ENCODE data around the gene PPP1R14C. TPM values are rescaled to one million over a fixed set of nuclear protein-coding genes. Genes with fewer than 3 reads are reported as not detected.

PPP1R14C gene
- total RNA-seq, 4 donors from 2014 or later = 2.1 to 2.9 TPM; not detected in 2

DNA sequence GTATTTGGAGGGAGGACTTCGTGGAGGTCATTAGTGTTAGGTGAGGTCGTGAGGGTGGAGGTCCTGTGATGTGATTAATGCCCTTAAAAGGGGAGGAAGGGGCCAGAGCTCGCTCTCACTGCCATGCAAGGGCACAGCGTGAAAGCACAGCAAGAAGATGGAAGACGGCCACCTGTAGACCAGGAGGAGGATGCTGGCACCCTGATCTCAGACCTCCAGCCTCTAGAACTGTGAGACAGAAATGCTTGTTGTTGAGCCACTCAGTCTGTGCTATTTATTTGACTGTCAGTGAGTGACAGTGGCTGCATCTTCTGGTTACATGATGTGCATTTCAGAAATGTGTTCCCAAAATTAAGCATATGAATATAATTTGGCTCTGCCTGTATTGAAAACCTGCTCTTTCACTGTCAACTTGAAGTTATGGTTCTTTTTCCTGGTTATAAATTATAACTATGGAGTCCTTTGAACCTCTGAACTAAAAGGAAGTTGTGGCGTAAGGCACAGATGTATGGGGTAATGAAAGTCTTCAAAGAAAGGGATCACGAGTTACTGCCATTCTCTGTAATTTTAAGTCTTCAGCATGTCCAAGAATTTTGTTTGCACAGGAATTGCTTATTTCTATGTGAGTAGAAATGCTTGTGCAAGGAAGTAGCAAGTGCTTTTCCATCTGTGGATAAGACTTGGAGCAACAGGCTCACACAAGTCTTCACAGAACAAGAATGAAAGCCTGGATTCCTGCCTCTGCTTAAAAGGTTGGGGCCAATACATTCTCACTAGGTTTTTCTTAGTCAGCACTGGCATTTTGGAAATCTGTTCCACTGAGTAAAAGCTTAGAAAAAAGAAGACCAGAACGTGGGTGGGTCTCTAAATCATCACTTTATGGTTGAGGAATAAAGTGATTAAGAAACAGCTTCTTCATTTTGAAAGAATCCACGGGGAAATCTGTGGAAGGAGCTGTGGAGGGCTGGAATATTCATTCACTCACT is 10.3 kb downstream of the PPP1R14C start:
- no peak overlapping the region for H3K27ac ChIP-seq
- TF ChIP-seq POLR2A (IDR thresholded peaks at IDR 0.05) (no peak), CTCF (IDR thresholded peaks at IDR 0.05) (no peak)
- no peak for DNase-seq
- no peaks in the 10 kb centered on the region for H3K27me3 ChIP-seq
- no peaks in the 10 kb centered on the region for H3K36me3 ChIP-seq
- intact Hi-C loops (cut with DNase I; ENCODE audit: low total_unique reads) = no loop called here
- no peaks in the 10 kb centered on the region for H3K4me1 ChIP-seq
- H3K9me3 ChIP-seq = no peaks in the 10 kb centered on the region
- no peak overlapping the region for H3K4me3 ChIP-seq

- H3K9me3 ChIP-seq = no peaks in the 10 kb centered on the region
- H3K4me3 ChIP-seq = no peak overlapping the region
- no peak overlapping the region for H3K27ac ChIP-seq
- TF ChIP-seq CTCF (IDR thresholded peaks at IDR 0.05) (no peak), POLR2A (IDR thresholded peaks at IDR 0.05) (no peak)
- no peaks in the 10 kb centered on the region for H3K27me3 ChIP-seq
- H3K36me3 ChIP-seq = no peaks in the 10 kb centered on the region
- no peak for DNase-seq
- H3K4me1 ChIP-seq = no peaks in the 10 kb centered on the region
- intact Hi-C loops (cut with DNase I; ENCODE audit: low total_unique reads) = no loop called here
Observed at GRCh38 chr6:150153905-150154492, 11.2 kb downstream of the PPP1R14C start.

DNA sequence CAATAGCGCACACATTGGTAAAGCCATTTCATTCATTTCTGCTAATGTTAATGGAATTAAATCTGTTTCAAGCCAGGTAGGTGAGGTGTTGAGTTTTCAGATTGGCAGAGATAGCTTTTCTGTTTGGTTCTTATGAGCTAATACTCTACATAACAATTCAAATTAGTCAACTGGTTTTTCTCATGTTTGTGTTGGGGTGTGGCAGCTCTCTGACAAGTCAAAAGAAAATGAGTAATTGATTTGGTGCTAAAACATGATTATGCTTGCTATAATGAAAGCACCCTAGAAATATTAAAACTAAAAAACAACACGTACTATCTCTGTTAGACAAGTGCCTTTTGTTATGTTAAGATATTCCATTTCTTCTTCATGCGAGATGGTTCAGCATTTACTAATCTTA is 13.6 kb downstream of the PPP1R14C start:
- Histone ChIP-seq H3K27me3 (no peaks in the 10 kb centered on the region), H3K27ac (no peak overlapping the region), H3K4me3 (no peak overlapping the region), H3K36me3 (no peaks in the 10 kb centered on the region), H3K9me3 (no peaks in the 10 kb centered on the region), H3K4me1 (no peaks in the 10 kb centered on the region)
- DNase-seq = no peak
- intact Hi-C loops (cut with DNase I; ENCODE audit: low total_unique reads) = no loop called here
- no peak for TF ChIP-seq CTCF (IDR thresholded peaks at IDR 0.05)
- TF ChIP-seq POLR2A (IDR thresholded peaks at IDR 0.05) = no peak

- Histone ChIP-seq H3K4me3 (no peak overlapping the region), H3K27ac (no peak overlapping the region), H3K9me3 (no peaks in the 10 kb centered on the region), H3K4me1 (no peaks in the 10 kb centered on the region), H3K27me3 (no peaks in the 10 kb centered on the region), H3K36me3 (no peaks in the 10 kb centered on the region)
- intact Hi-C loops (cut with DNase I; ENCODE audit: low total_unique reads) = no loop called here
- DNase-seq = no peak
- TF ChIP-seq CTCF (IDR thresholded peaks at IDR 0.05) (no peak), POLR2A (IDR thresholded peaks at IDR 0.05) (no peak)
Observed at GRCh38 chr6:150157081-150157480, 14.2 kb downstream of the PPP1R14C start.

GRCh38 chr6:150159757-150160156 is 16.9 kb downstream of the PPP1R14C start:
- no peaks in the 10 kb centered on the region for H3K36me3 ChIP-seq
- intact Hi-C loops (cut with DNase I; ENCODE audit: low total_unique reads) = no loop called here
- no peak overlapping the region for H3K27ac ChIP-seq
- H3K9me3 ChIP-seq = no peaks in the 10 kb centered on the region
- no peaks in the 10 kb centered on the region for H3K27me3 ChIP-seq
- H3K4me3 ChIP-seq = no peak overlapping the region
- TF ChIP-seq POLR2A (IDR thresholded peaks at IDR 0.05) (no peak), CTCF (IDR thresholded peaks at IDR 0.05) (no peak)
- DNase-seq = no peak
- no peaks in the 10 kb centered on the region for H3K4me1 ChIP-seq

Measured in uterus (tissue), 4 donors.